ENCODE data around the gene EVC2. TPM values are rescaled to one million over a fixed set of nuclear protein-coding genes. Genes with fewer than 3 reads are reported as not detected.
A peak's percentile ranks its signal among the peaks of the same experiment; 100 is the strongest.

The EVC2 gene
- total RNA-seq, 2 donors from 2014 or later = 9.7 to 11.7 TPM

DNA sequence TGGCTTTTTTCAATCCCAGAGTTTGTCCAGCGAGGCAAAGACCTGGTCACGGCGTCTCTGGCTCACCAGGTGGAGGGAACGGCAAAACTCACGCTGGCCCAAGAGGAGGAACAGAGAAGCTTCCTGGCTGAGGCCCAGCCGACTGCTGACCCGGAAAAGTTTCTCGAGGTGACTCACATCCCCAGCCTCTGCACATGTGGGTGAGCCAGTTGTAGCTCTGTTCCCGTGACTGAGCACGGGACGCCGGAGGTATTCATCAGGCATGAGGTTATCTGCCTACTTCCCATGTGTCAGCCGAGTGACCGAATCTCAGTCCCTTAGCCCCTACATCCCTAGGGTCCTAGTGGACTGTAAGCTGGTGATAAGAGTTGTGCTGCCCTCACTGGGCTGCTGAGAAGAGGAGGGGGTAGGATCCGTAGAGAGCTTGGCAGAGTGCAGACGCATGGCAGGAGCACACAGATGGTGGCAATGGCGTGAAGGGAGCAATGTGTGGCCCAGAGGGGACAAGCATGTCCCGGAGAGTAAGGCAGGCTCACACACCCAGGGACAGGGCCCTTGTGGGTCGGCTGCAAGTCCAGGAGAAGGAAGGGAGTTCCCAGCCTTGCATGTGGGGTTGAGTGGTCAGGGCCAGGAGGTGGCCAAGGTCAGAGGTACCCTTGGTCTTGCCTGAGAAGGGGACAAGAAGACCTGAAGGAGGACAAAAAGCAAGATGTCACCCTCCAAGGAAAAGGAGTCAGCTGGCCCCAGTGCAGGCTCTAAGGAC lies 45.6 kb upstream of the EVC2 start:
- Mint-ChIP-seq H3K4me1 (peaks cover 27% of the 10 kb centered on the region), H3K27ac (no peak overlapping the region), H3K36me3 (ENCODE audit: low read depth) (peaks cover 61% of the 10 kb centered on the region), H3K9me3 (no peaks in the 10 kb centered on the region), H3K4me3 (no peak overlapping the region), H3K27me3 (ENCODE audit: insufficient read depth) (peaks cover 27% of the 10 kb centered on the region)
- Histone ChIP-seq H3K4me1 (ENCODE audit: control insufficient read depth, insufficient read depth, low read length) (peaks cover 12% of the 10 kb centered on the region), H3K27ac (ENCODE audit: low read depth, low read length) (no peak overlapping the region), H3K4me3 (ENCODE audit: low read length) (no peak overlapping the region), H3K36me3 (ENCODE audit: control insufficient read depth, insufficient read depth, low read length) (peaks cover 26% of the 10 kb centered on the region), H3K9me3 (ENCODE audit: control insufficient read depth, low read length) (peaks cover 6% of the 10 kb centered on the region), H3K9ac (ENCODE audit: extremely low read depth, low read length, poor library complexity, severe bottlenecking) (no peak overlapping the region), H3K27me3 (ENCODE audit: control insufficient read depth, insufficient read depth, low read length, poor library complexity, severe bottlenecking) (no peaks in the 10 kb centered on the region)
- 86 to 96% methylated on average over 16 to 19 of the region's 19 CpGs for WGBS, 2 experiments (ENCODE audit: insufficient coverage in 1 of 2, insufficient read length in 1 of 2)
- TF ChIP-seq, protein P1, sequence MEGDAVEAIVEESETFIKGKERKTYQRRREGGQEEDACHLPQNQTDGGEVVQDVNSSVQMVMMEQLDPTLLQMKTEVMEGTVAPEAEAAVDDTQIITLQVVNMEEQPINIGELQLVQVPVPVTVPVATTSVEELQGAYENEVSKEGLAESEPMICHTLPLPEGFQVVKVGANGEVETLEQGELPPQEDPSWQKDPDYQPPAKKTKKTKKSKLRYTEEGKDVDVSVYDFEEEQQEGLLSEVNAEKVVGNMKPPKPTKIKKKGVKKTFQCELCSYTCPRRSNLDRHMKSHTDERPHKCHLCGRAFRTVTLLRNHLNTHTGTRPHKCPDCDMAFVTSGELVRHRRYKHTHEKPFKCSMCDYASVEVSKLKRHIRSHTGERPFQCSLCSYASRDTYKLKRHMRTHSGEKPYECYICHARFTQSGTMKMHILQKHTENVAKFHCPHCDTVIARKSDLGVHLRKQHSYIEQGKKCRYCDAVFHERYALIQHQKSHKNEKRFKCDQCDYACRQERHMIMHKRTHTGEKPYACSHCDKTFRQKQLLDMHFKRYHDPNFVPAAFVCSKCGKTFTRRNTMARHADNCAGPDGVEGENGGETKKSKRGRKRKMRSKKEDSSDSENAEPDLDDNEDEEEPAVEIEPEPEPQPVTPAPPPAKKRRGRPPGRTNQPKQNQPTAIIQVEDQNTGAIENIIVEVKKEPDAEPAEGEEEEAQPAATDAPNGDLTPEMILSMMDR (conservative IDR thresholded peaks at IDR 0.05) = no peak
- no peak for DNase-seq

DNA sequence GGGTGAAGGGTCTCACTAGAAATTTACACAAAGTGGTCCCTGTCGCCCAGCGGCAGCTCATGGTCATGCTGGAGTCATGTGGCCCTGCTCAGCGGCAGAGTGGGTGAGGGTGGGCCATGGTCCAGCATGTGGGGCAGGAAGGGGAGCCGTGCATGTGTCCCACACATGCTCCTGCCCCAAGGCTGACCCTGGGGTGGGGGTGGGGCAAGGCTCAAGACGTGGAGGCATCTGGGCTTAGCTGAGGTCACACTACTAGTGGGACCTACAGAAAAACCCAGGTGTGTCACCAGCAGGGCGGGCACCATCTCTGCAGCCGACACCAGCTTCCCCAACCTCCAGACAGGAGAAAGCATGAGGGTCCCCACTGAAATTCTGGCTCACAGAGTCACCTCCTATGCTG lies 45.0 kb upstream of the EVC2 start:
- H3K4me3 ChIP-seq (ENCODE audit: low read length) = no peak overlapping the region
- H3K9me3 ChIP-seq (ENCODE audit: control insufficient read depth, low read length) = peaks cover 6% of the 10 kb centered on the region
- TF ChIP-seq, protein P1 (conservative IDR thresholded peaks at IDR 0.05) = no peak
- DNase-seq = no peak
- Mint-ChIP-seq H3K4me1 (peaks cover 23% of the 10 kb centered on the region), H3K4me3 (no peak overlapping the region), H3K9me3 (no peaks in the 10 kb centered on the region), H3K27ac (peak overlapping the region; percentile 13), H3K36me3 (ENCODE audit: low read depth) (peaks cover 62% of the 10 kb centered on the region), H3K27me3 (ENCODE audit: insufficient read depth) (peaks cover 27% of the 10 kb centered on the region)
- H3K9ac ChIP-seq (ENCODE audit: extremely low read depth, low read length, poor library complexity, severe bottlenecking) = no peak overlapping the region
- 90 to 93% methylated on average over 2 to 7 of the region's 7 CpGs for WGBS, 2 experiments (ENCODE audit: insufficient coverage in 1 of 2, insufficient read length in 1 of 2)
- H3K4me1 ChIP-seq (ENCODE audit: control insufficient read depth, insufficient read depth, low read length) = peaks cover 9% of the 10 kb centered on the region
- H3K36me3 ChIP-seq (ENCODE audit: control insufficient read depth, insufficient read depth, low read length) = peaks cover 26% of the 10 kb centered on the region
- no peak overlapping the region for H3K27ac ChIP-seq (ENCODE audit: low read depth, low read length)
- H3K27me3 ChIP-seq (ENCODE audit: control insufficient read depth, insufficient read depth, low read length, poor library complexity, severe bottlenecking) = no peaks in the 10 kb centered on the region

DNA sequence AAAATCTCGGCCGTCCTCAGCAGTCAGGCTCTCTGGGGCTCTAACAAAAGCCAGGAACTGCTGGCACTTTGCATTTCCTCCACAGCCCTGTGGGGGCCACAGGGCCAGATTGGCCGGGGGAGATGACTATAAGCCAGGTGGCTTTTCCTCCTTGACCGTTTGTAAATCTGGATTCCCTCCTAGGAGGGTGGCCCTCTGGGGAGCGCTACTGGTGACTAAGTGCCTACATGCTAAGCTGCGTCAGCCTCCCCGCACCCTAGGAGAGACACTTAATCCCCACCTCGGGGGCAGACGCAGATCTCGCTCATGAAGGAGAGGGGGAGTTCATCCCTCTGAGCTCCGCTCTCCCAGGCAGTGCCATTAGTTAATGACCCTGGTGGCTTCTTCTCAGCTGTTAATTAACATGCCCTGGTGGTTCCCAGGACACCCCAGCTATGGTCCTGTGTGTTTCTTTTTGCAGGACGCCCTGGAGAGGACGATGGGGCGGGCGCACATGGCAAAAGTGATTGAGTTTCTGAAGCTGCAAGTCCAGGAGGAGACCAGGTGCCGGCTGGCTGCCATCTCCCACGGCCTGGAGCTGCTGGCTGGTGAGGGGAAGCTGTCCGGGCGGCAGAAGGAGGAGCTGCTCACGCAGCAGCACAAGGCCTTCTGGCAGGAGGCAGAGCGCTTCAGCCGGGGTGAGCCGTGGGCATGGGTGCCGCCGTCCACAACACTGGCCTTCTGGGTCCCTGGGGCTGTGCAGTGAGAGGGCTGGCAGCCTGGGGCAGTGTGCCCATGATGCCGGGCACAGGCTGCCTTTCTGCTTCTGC lies 44.2 kb upstream of the EVC2 start:
- H3K27ac Mint-ChIP-seq = peak overlapping the region; percentile 61
- H3K4me3 Mint-ChIP-seq = no peak overlapping the region
- Histone ChIP-seq H3K27me3 (ENCODE audit: control insufficient read depth, insufficient read depth, low read length, poor library complexity, severe bottlenecking) (no peaks in the 10 kb centered on the region), H3K4me3 (ENCODE audit: low read length) (no peak overlapping the region), H3K9me3 (ENCODE audit: control insufficient read depth, low read length) (peaks cover 6% of the 10 kb centered on the region), H3K36me3 (ENCODE audit: control insufficient read depth, insufficient read depth, low read length) (peaks cover 21% of the 10 kb centered on the region), H3K4me1 (ENCODE audit: control insufficient read depth, insufficient read depth, low read length) (peaks cover 13% of the 10 kb centered on the region), H3K27ac (ENCODE audit: low read depth, low read length) (no peak overlapping the region), H3K9ac (ENCODE audit: extremely low read depth, low read length, poor library complexity, severe bottlenecking) (no peak overlapping the region)
- H3K27me3 Mint-ChIP-seq (ENCODE audit: insufficient read depth) = peaks cover 24% of the 10 kb centered on the region
- H3K36me3 Mint-ChIP-seq (ENCODE audit: low read depth) = peaks cover 69% of the 10 kb centered on the region
- TF ChIP-seq, protein P1 (conservative IDR thresholded peaks at IDR 0.05) = peak; percentile 36
- 58 to 68% methylated on average over 8 to 26 of the region's 26 CpGs for WGBS, 2 experiments (ENCODE audit: insufficient coverage in 1 of 2, insufficient read length in 1 of 2)
- peak; percentile 89 for DNase-seq
- H3K4me1 Mint-ChIP-seq = peaks cover 23% of the 10 kb centered on the region
- H3K9me3 Mint-ChIP-seq = no peaks in the 10 kb centered on the region
